Panc1 (cell line): ENCODE measurements around the gene C6orf163.

Experiments used
- CTCF ChIP-seq: fragments of 450-650 bp; IDR thresholded peaks from 2 replicates; pipeline ENCODE4 v1.5.1; 2017; ENCODE audit warnings: mild to moderate bottlenecking
- SIN3A ChIP-seq: IDR thresholded peaks from 2 replicates; pipeline ENCODE4 v1.6.1; 2012; ENCODE audit warnings: low read depth, mild to moderate bottlenecking, low read length, moderate library complexity, borderline replicate concordance; ENCODE audit not compliant: insufficient read depth

DNA sequence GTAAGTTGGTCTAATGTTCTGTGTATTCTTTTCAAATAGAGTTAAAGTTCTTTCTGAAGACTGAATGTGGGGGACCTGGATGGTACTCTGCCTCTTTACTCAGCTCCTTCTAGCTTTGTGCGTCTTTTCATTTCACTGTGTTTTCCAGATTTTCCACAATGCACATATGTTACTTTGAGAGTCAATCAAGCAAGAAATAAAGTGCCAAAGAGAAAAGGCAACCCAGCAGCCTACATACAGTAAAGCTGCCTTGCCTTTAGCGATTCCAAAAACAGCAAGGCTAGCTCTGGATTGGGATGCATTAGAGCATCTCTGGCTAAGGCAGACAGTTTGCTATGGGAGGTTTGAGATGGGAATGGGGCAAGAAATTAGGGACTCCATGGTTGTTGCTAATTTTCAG, 5.3 kb downstream of the C6orf163 start:
- TF ChIP-seq CTCF (no peak), SIN3A (no peak)
